PC-3 (cell line): Measurements from ENCODE around the gene SYDE1. TPM values are rescaled to one million over a fixed set of nuclear protein-coding genes. Genes with fewer than 3 reads are reported as not detected.
"Not testable (repeated sequence)": the region's sequence is repeated elsewhere in the genome, so short reads cannot be mapped to it uniquely, and the experiment has no call there.

ENCODE experiments used
- ATAC-seq: fragments of 200-7000 bp; cut with Tn5 transposase; 2 replicates; pipeline ENCODE4 v1.9.1; 2020; ENCODE audit warnings: mild to moderate bottlenecking, moderate library complexity
- BruUV-seq: library from RNA; stranded (reverse); fragments of 400-500 nt; replicated peaks from 2 replicates; lab custom pipeline; 2021; lab: Mats Ljungman, UMichigan
- CTCF ChIA-PET: fragments of 300-600 bp; sonication (Branson Sonifier 250); formaldehyde crosslinking; loops from one replicate; lab custom pipeline; 2022; ENCODE audit warnings: antibody characterized with exemption; lab: Charles Lee
- POLR2A ChIA-PET: fragments of 300-600 bp; sonication (Branson Sonifier 250); formaldehyde crosslinking; loops from one replicate; lab custom pipeline; 2022; ENCODE audit warnings: antibody characterized with exemption; ENCODE audit not compliant: unreplicated experiment; lab: Charles Lee
- DNase-seq: peaks from one replicate; pipeline ENCODE4 v3.0.0-alpha.2; 2015
- H2AFZ ChIP-seq: fragments of 300-600 bp; sonication (generic); 2 replicates; pipeline ENCODE4 v1.6.0; 2016; ENCODE audit warnings: antibody characterized with exemption, low read length
- H3F3A ChIP-seq: fragments of 300-600 bp; sonication (generic); one replicate; pipeline ENCODE4 v1.6.0; 2017; ENCODE audit warnings: antibody characterized with exemption, low read length, control low read depth, mild to moderate bottlenecking; ENCODE audit not compliant: unreplicated experiment
- H3K27ac ChIP-seq: fragments of 300-600 bp; sonication (generic); 2 replicates; pipeline ENCODE4 v1.5.1; 2016; ENCODE audit warnings: mild to moderate bottlenecking, low read length
- H3K27me3 ChIP-seq: fragments of 300-600 bp; sonication (generic); 2 replicates; pipeline ENCODE4 v1.6.1; 2016; ENCODE audit warnings: low read length, mixed read lengths
- H3K36me3 ChIP-seq: fragments of 300-600 bp; sonication (generic); 2 replicates; pipeline ENCODE4 v1.6.1; 2016; ENCODE audit warnings: low read depth, mixed run types, low read length, mixed read lengths
- H3K4me1 ChIP-seq: fragments of 300-600 bp; sonication (generic); 2 replicates; pipeline ENCODE4 v1.5.1; 2016; ENCODE audit warnings: low read length; ENCODE audit not compliant: insufficient read depth
- H3K4me2 ChIP-seq: fragments of 300-600 bp; sonication (generic); 2 replicates; pipeline ENCODE4 v1.6.0; 2016; ENCODE audit warnings: low read length
- H3K4me3 ChIP-seq: fragments of 300-600 bp; sonication (generic); 2 replicates; pipeline ENCODE4 v1.5.1; 2016; ENCODE audit warnings: mild to moderate bottlenecking, low read length, mixed read lengths
- H3K79me2 ChIP-seq: fragments of 300-600 bp; sonication (generic); 2 replicates; pipeline ENCODE4 v1.6.1; 2017; ENCODE audit warnings: low read length, mixed read lengths
- H3K9ac ChIP-seq: fragments of 300-600 bp; sonication (generic); 2 replicates; pipeline ENCODE4 v1.6.0; 2016; ENCODE audit warnings: mild to moderate bottlenecking, low read length
- H3K9me2 ChIP-seq: fragments of 300-600 bp; sonication (generic); replicated peaks from 2 replicates; pipeline ENCODE4 v1.6.1; 2016; ENCODE audit warnings: mixed run types, low read length, mixed read lengths
- H3K9me3 ChIP-seq: fragments of 300-600 bp; sonication (generic); 2 replicates; pipeline ENCODE4 v1.6.1; 2016; ENCODE audit warnings: low read length, mixed read lengths
- H4K20me1 ChIP-seq: fragments of 300-600 bp; sonication (generic); 2 replicates; pipeline ENCODE4 v1.6.1; 2016; ENCODE audit warnings: low read length, mixed read lengths
- CTCF ChIP-seq: fragments of 300-600 bp; sonication (generic); conservative IDR thresholded peaks from 2 replicates; pipeline ENCODE4 v1.5.1; 2017; ENCODE audit warnings: antibody characterized with exemption, low read depth, mild to moderate bottlenecking, low read length
- EZH2 ChIP-seq: fragments of 300-600 bp; sonication (generic); IDR thresholded peaks from one replicate; pipeline ENCODE4 v1.6.1; 2017; ENCODE audit warnings: antibody characterized with exemption, mild to moderate bottlenecking, low read length; ENCODE audit not compliant: unreplicated experiment
- EZH2phosphoT487 ChIP-seq: fragments of 300-600 bp; sonication (generic); IDR thresholded peaks from 2 replicates; pipeline ENCODE4 v1.6.1; 2018; ENCODE audit warnings: mild to moderate bottlenecking, antibody characterized with exemption, low read length, borderline replicate concordance
- intact Hi-C: fragments of 100-400 bp; cut with micrococcal nuclease; formaldehyde crosslinking; loops from 2 replicates; pipeline ENCODE4 v1.9.0; 2023
- total RNA-seq: library from RNA; depleted of rRNA; stranded (reverse); fragments of >200 nt; gene quantifications from 2 replicates; pipeline ENCODE4 v1.2.3, GENCODE V29; 2014

The SYDE1 gene
- total RNA-seq, 1 experiment from 2014 or later: 13.8 TPM

GRCh38 chr19:15096223-15096622 lies 11.0 kb upstream of the SYDE1 start:
- no peaks in the 10 kb centered on the region for H3K79me2 ChIP-seq
- no peak for ATAC-seq
- no peaks in the 10 kb centered on the region for H3K27me3 ChIP-seq
- no peaks in the 10 kb centered on the region for H3K9me3 ChIP-seq
- H3K9me2 ChIP-seq: no peaks in the 10 kb centered on the region
- no peak overlapping the region for H2AFZ ChIP-seq
- H3K36me3 ChIP-seq: no peaks in the 10 kb centered on the region
- H3K9ac ChIP-seq: no peak overlapping the region
- intact Hi-C loops: no loop called here
- no peak overlapping the region for H3K27ac ChIP-seq
- H3F3A ChIP-seq: no peaks in the 10 kb centered on the region
- no peaks in the 10 kb centered on the region for H4K20me1 ChIP-seq
- peaks cover 6% of the 10 kb centered on the region for H3K4me1 ChIP-seq
- no TSS peak for BruUV-seq
- ChIA-PET POLR2A (no interaction called here), CTCF (no interaction called here)
- no peak overlapping the region for H3K4me3 ChIP-seq
- no peak overlapping the region for H3K4me2 ChIP-seq
- TF ChIP-seq CTCF: no peak
- TF ChIP-seq EZH2: no peak
- no peak for TF ChIP-seq EZH2phosphoT487
- no peak for DNase-seq

GRCh38 chr19:15097980-15098379 lies 9.2 kb upstream of the SYDE1 start:
- CTCF ChIA-PET, H3K9ac ChIP-seq, ATAC-seq: not testable (repeated sequence)

GRCh38 chr19:15098460-15098859 lies 8.7 kb upstream of the SYDE1 start:
- CTCF ChIA-PET: no interaction called here

More at GRCh38 chr19:15097980-15098379, 9.2 kb upstream of the SYDE1 start:
- H3K4me2 ChIP-seq, H3K36me3 ChIP-seq, H3K27ac ChIP-seq, H3K9me3 ChIP-seq, H3K27me3 ChIP-seq, H3F3A ChIP-seq, H2AFZ ChIP-seq, H3K79me2 ChIP-seq, H3K4me1 ChIP-seq, POLR2A ChIA-PET, BruUV-seq, H3K4me3 ChIP-seq, H3K9me2 ChIP-seq, DNase-seq, H4K20me1 ChIP-seq: not testable (repeated sequence)
- intact Hi-C loops: loop anchor here (2.0 kb wide), 1 partner anchor 459 kb away; no protein-coding TSS in a partner anchor

More at GRCh38 chr19:15098460-15098859, 8.7 kb upstream of the SYDE1 start:
- DNase-seq (no peak), ATAC-seq (no peak)
- no peak for TF ChIP-seq EZH2
- no peak for TF ChIP-seq EZH2phosphoT487
- no peak for TF ChIP-seq CTCF
- Histone ChIP-seq H3K9me2 (no peaks in the 10 kb centered on the region), H3K4me2 (no peak overlapping the region), H3K27ac (no peak overlapping the region), H3F3A (no peaks in the 10 kb centered on the region), H4K20me1 (no peaks in the 10 kb centered on the region), H3K9ac (no peak overlapping the region), H3K36me3 (no peaks in the 10 kb centered on the region), H3K27me3 (no peaks in the 10 kb centered on the region), H3K4me3 (no peak overlapping the region), H2AFZ (no peak overlapping the region), H3K4me1 (no peaks in the 10 kb centered on the region; the same call in 1 of the 2 replicates), H3K9me3 (no peaks in the 10 kb centered on the region), H3K79me2 (no peaks in the 10 kb centered on the region)
- POLR2A ChIA-PET: no interaction called here
- no TSS peak for BruUV-seq
- intact Hi-C loops: loop anchor here (2.0 kb wide), 1 partner anchor 458 kb away; no protein-coding TSS in a partner anchor
